Activated CD4-positive, alpha-beta memory T cell treated with anti-CD3 and anti-CD28 coated beads, Interleukin-2, amount 10 ng/mL, durations not matched to agents 7 days and 5 days (primary cell): ENCODE data around the gene CD7. TPM values are rescaled to one million over a fixed set of nuclear protein-coding genes. Genes with fewer than 3 reads are reported as not detected.
A peak's percentile ranks its signal among the peaks of the same experiment; 100 is the strongest.

Experiments
- CTCF ChIA-PET: fragments of 350-600 bp; sonication (Branson Sonifier 250); formaldehyde crosslinking; loops from one replicate; lab custom pipeline; 2021; ENCODE audit warnings: antibody characterized with exemption, inconsistent platforms; lab: Charles Lee
- POLR2A ChIA-PET: fragments of 350-600 bp; sonication (Branson Sonifier 250); formaldehyde crosslinking; loops from one replicate; lab custom pipeline; 2021; ENCODE audit warnings: antibody characterized with exemption; lab: Charles Lee
- DNase-seq: peaks from one replicate; pipeline ENCODE4 v3.0.0-alpha.2; 2020
- H3K27ac Mint-ChIP-seq: one replicate; pipeline ENCODE4 v1.8.0; 2021; ENCODE audit warnings: mild to moderate bottlenecking, mixed read lengths
- H3K27me3 Mint-ChIP-seq: one replicate; pipeline ENCODE4 v1.8.0; 2021; ENCODE audit warnings: mixed read lengths
- H3K36me3 Mint-ChIP-seq: one replicate; pipeline ENCODE4 v1.8.0; 2021; ENCODE audit warnings: low read depth, mixed read lengths
- H3K4me1 Mint-ChIP-seq: one replicate; pipeline ENCODE4 v1.8.0; 2021; ENCODE audit warnings: mixed read lengths
- H3K4me3 Mint-ChIP-seq: one replicate; pipeline ENCODE4 v1.8.0; 2021; ENCODE audit warnings: mild to moderate bottlenecking, mixed read lengths
- H3K9me3 Mint-ChIP-seq: one replicate; pipeline ENCODE4 v1.8.0; 2021; ENCODE audit warnings: mixed read lengths
- total RNA-seq, 2 experiments: library from RNA; stranded (reverse); gene quantifications; one replicate each; pipeline ENCODE4 v1.2.3, GENCODE V29; 2021

The CD7 gene
- total RNA-seq, 2 experiments from 2014 or later: 138 to 140 TPM

GRCh38 chr17:82344175-82344907 is 26.9 kb upstream of the CD7 start:
- Mint-ChIP-seq H3K27me3 (peaks cover 13% of the 10 kb centered on the region), H3K36me3 (no peaks in the 10 kb centered on the region)

GRCh38 chr17:82343560-82343959 is 26.2 kb upstream of the CD7 start:
- ChIA-PET POLR2A (interaction anchor here (0.6 kb wide), 1 partner anchor 74 kb away, joined by 3 read pairs; no protein-coding TSS in a partner anchor), CTCF (interaction anchor here (0.7 kb wide), 2 partner anchors 71 to 226 kb away, joined by 3 read pairs; no protein-coding TSS in a partner anchor)
- peaks cover 16% of the 10 kb centered on the region for H3K4me1 Mint-ChIP-seq
- H3K27me3 Mint-ChIP-seq: peaks cover 11% of the 10 kb centered on the region
- peaks cover 4% of the 10 kb centered on the region for H3K9me3 Mint-ChIP-seq
- H3K4me3 Mint-ChIP-seq: no peak overlapping the region
- DNase-seq: no peak
- H3K27ac Mint-ChIP-seq: no peak overlapping the region
- H3K36me3 Mint-ChIP-seq: no peaks in the 10 kb centered on the region

More at GRCh38 chr17:82344175-82344907, 26.9 kb upstream of the CD7 start:
- peaks cover 8% of the 10 kb centered on the region for H3K4me1 Mint-ChIP-seq
- POLR2A ChIA-PET: interaction anchor here (0.6 kb wide), 1 partner anchor 73 kb away, joined by 3 read pairs; no protein-coding TSS in a partner anchor
- H3K4me3 Mint-ChIP-seq: no peak overlapping the region
- H3K27ac Mint-ChIP-seq: no peak overlapping the region
- no peak for DNase-seq
- CTCF ChIA-PET: interaction anchor here (0.7 kb wide), 1 partner anchor 227 kb away, joined by 3 read pairs; no protein-coding TSS in a partner anchor
- peaks cover 4% of the 10 kb centered on the region for H3K9me3 Mint-ChIP-seq

GRCh38 chr17:82342361-82343079 is 25.1 kb upstream of the CD7 start:
- H3K36me3 Mint-ChIP-seq: no peaks in the 10 kb centered on the region
- POLR2A ChIA-PET: no interaction called here

GRCh38 chr17:82339634-82340580 is 22.5 kb upstream of the CD7 start:
- Mint-ChIP-seq H3K9me3 (peaks cover 4% of the 10 kb centered on the region), H3K36me3 (no peaks in the 10 kb centered on the region), H3K4me1 (peaks cover 28% of the 10 kb centered on the region), H3K27me3 (peaks cover 10% of the 10 kb centered on the region), H3K27ac (no peak overlapping the region), H3K4me3 (no peak overlapping the region)
- ChIA-PET POLR2A (no interaction called here), CTCF (no interaction called here)
- DNase-seq: no peak

More at GRCh38 chr17:82342361-82343079, 25.1 kb upstream of the CD7 start:
- no peak for DNase-seq
- Mint-ChIP-seq H3K4me1 (peaks cover 18% of the 10 kb centered on the region), H3K4me3 (no peak overlapping the region), H3K9me3 (peaks cover 4% of the 10 kb centered on the region), H3K27ac (no peak overlapping the region), H3K27me3 (peaks cover 13% of the 10 kb centered on the region)
- CTCF ChIA-PET: no interaction called here

GRCh38 chr17:82338858-82339633 is 21.6 kb upstream of the CD7 start:
- peak overlapping the region; percentile 1 for H3K4me3 Mint-ChIP-seq
- H3K4me1 Mint-ChIP-seq: peaks cover 35% of the 10 kb centered on the region
- POLR2A ChIA-PET: interaction anchor here (1.3 kb wide), 1 partner anchor 42 kb away, joined by 3 read pairs; no protein-coding TSS in a partner anchor
- CTCF ChIA-PET: interaction anchor here (1.5 kb wide), 1 partner anchor 56 kb away, joined by 4 read pairs; no protein-coding TSS in a partner anchor
- no peak for DNase-seq
- peaks cover 10% of the 10 kb centered on the region for H3K27me3 Mint-ChIP-seq
- peak overlapping the region; percentile 53 for H3K27ac Mint-ChIP-seq
- H3K9me3 Mint-ChIP-seq: peaks cover 4% of the 10 kb centered on the region
- H3K36me3 Mint-ChIP-seq: no peaks in the 10 kb centered on the region

- H3K36me3 Mint-ChIP-seq: no peaks in the 10 kb centered on the region
- no peaks in the 10 kb centered on the region for H3K9me3 Mint-ChIP-seq
- ChIA-PET CTCF (interaction anchor here (1.4 kb wide), 1 partner anchor 16 kb away, joined by 4 read pairs; no protein-coding TSS in a partner anchor), POLR2A (interaction anchor here (0.8 to 3.7 kb wide), 7 partner anchors 12 to 129 kb away, joined by 3 to 25 read pairs (median 6); partner anchors contain the start of gene SLC16A3)
- peak overlapping the region; percentile 98 for H3K27ac Mint-ChIP-seq
- H3K4me1 Mint-ChIP-seq: peaks cover 47% of the 10 kb centered on the region
- H3K4me3 Mint-ChIP-seq: peak overlapping the region; percentile 97
- peak; percentile 34 for DNase-seq
- H3K27me3 Mint-ChIP-seq: peaks cover 12% of the 10 kb centered on the region
Measured at GRCh38 chr17:82334622-82335394, 17.4 kb upstream of the CD7 start.

- Mint-ChIP-seq H3K36me3 (no peaks in the 10 kb centered on the region), H3K27ac (peak overlapping the region; percentile 98), H3K27me3 (peaks cover 12% of the 10 kb centered on the region), H3K9me3 (no peaks in the 10 kb centered on the region), H3K4me3 (peak overlapping the region; percentile 97), H3K4me1 (peaks cover 43% of the 10 kb centered on the region)
- CTCF ChIA-PET: interaction anchor here (1.2 kb wide), 1 partner anchor 98 kb away, joined by 3 read pairs; no protein-coding TSS in a partner anchor
- DNase-seq: no peak
- POLR2A ChIA-PET: interaction anchor here (0.8 to 3.7 kb wide), 14 partner anchors 11 to 311 kb away, joined by 3 to 25 read pairs (median 5); partner anchors contain the start of genes CD7, CENPX, CSNK1D and LRRC45
Measured at GRCh38 chr17:82334204-82334621, 16.8 kb upstream of the CD7 start.

GRCh38 chr17:82333279-82334171 is 16.1 kb upstream of the CD7 start, which contains the start of gene SECTM1:
SECTM1 (minus strand) TSS chr17:82333766; CDS start chr17:82327240, 6,526 bp downstream.
- Mint-ChIP-seq H3K27me3 (peaks cover 9% of the 10 kb centered on the region), H3K36me3 (no peaks in the 10 kb centered on the region), H3K9me3 (no peaks in the 10 kb centered on the region), H3K27ac (peak within 1 kb of the TSS; percentile 98), H3K4me1 (peaks cover 36% of the 10 kb centered on the region), H3K4me3 (peak within 1 kb of the TSS; percentile 97)
- DNase-seq: peak; percentile 32
- CTCF ChIA-PET: interaction anchor here (1.0 to 1.2 kb wide), 2 partner anchors 31 to 97 kb away, joined by 3 read pairs; no protein-coding TSS in a partner anchor
- POLR2A ChIA-PET: interaction anchor here (0.9 to 3.7 kb wide), 14 partner anchors 17 to 310 kb away, joined by 3 to 25 read pairs (median 5); partner anchors contain the start of genes CD7, CENPX, CSNK1D and LRRC45

- Mint-ChIP-seq H3K4me1 (peaks cover 35% of the 10 kb centered on the region), H3K36me3 (no peaks in the 10 kb centered on the region), H3K9me3 (no peaks in the 10 kb centered on the region), H3K27me3 (peaks cover 7% of the 10 kb centered on the region), H3K4me3 (peak overlapping the region; percentile 84), H3K27ac (peak overlapping the region; percentile 78)
- ChIA-PET CTCF (interaction anchor here (1.0 kb wide), 1 partner anchor 30 kb away, joined by 3 read pairs; no protein-coding TSS in a partner anchor), POLR2A (interaction anchor here (1.0 to 3.7 kb wide), 11 partner anchors 16 to 310 kb away, joined by 3 to 25 read pairs (median 6); partner anchors contain the start of genes CD7, CENPX, CSNK1D and LRRC45)
- peak; percentile 48 for DNase-seq
Measured at GRCh38 chr17:82332669-82333278, 15.4 kb upstream of the CD7 start.
